ENCODE data around the gene MPPE1. TPM values are rescaled to one million over a fixed set of nuclear protein-coding genes. Genes with fewer than 3 reads are reported as not detected.

Gene MPPE1
- total and polyA plus RNA-seq, 2 experiments from 2014 or later: 45.5 to 59.3 TPM

- Histone ChIP-seq H2AFZ (peak overlapping the region; percentile 18), H3K4me3 (no peak overlapping the region), H3K27me3 (no peaks in the 10 kb centered on the region), H3K36me3 (replicated peaks; ENCODE audit: insufficient read depth, low read depth) (no peaks in the 10 kb centered on the region), H3K4me2 (peak overlapping the region; percentile 14), H4K20me1 (ENCODE audit: insufficient read depth, poor library complexity, severe bottlenecking) (no peaks in the 10 kb centered on the region), H3K79me2 (no peaks in the 10 kb centered on the region), H3K9me3 (ENCODE audit: low read depth) (no peaks in the 10 kb centered on the region), H3K4me1 (ENCODE audit: insufficient read depth) (peaks cover 46% of the 10 kb centered on the region), H3K9me2 (replicated peaks; ENCODE audit: insufficient read depth) (no peaks in the 10 kb centered on the region), H3K27ac (peak overlapping the region; percentile 98)
- no peak for TF ChIP-seq CTCF (IDR thresholded peaks at IDR 0.05; ENCODE audit: poor library complexity)
- no peak for TF ChIP-seq EZH2 (IDR thresholded peaks at IDR 0.05; ENCODE audit: borderline replicate concordance)
- TF ChIP-seq EZH2phosphoT487 (IDR thresholded peaks at IDR 0.05; ENCODE audit: low read depth, severe bottlenecking, unreplicated experiment): no peak
- peak; percentile 88 for DNase-seq (ENCODE audit: low spot score)
- 28% methylated on average over 8 of the region's 8 CpGs for WGBS (ENCODE audit: low lambda C conversion rate, missing lambda C conversion rate)
Measured at GRCh38 chr18:11955239-11956029, 47.3 kb upstream of the MPPE1 start.

- DNase-seq (ENCODE audit: low spot score): no peak
- Histone ChIP-seq H2AFZ (no peak overlapping the region), H3K79me2 (no peaks in the 10 kb centered on the region), H4K20me1 (ENCODE audit: insufficient read depth, poor library complexity, severe bottlenecking) (no peaks in the 10 kb centered on the region), H3K27me3 (no peaks in the 10 kb centered on the region), H3K4me1 (ENCODE audit: insufficient read depth) (peaks cover 49% of the 10 kb centered on the region), H3K36me3 (replicated peaks; ENCODE audit: insufficient read depth, low read depth) (no peaks in the 10 kb centered on the region), H3K27ac (no peak overlapping the region), H3K4me2 (no peak overlapping the region), H3K9me3 (ENCODE audit: low read depth) (no peaks in the 10 kb centered on the region), H3K9me2 (replicated peaks; ENCODE audit: insufficient read depth) (no peaks in the 10 kb centered on the region), H3K4me3 (no peak overlapping the region)
- 89% methylated on average over 5 of the region's 5 CpGs for WGBS (ENCODE audit: low lambda C conversion rate, missing lambda C conversion rate)
- TF ChIP-seq CTCF (IDR thresholded peaks at IDR 0.05; ENCODE audit: poor library complexity): no peak
- no peak for TF ChIP-seq EZH2 (IDR thresholded peaks at IDR 0.05; ENCODE audit: borderline replicate concordance)
- no peak for TF ChIP-seq EZH2phosphoT487 (IDR thresholded peaks at IDR 0.05; ENCODE audit: low read depth, severe bottlenecking, unreplicated experiment)
Measured at GRCh38 chr18:11953113-11953512, 45.0 kb upstream of the MPPE1 start.

- Histone ChIP-seq H3K9me2 (replicated peaks; ENCODE audit: insufficient read depth) (no peaks in the 10 kb centered on the region), H3K9me3 (ENCODE audit: low read depth) (no peaks in the 10 kb centered on the region), H3K27ac (peak overlapping the region; percentile 32), H3K36me3 (replicated peaks; ENCODE audit: insufficient read depth, low read depth) (no peaks in the 10 kb centered on the region), H3K79me2 (no peaks in the 10 kb centered on the region), H3K4me3 (no peak overlapping the region), H2AFZ (no peak overlapping the region), H3K4me2 (no peak overlapping the region), H3K27me3 (no peaks in the 10 kb centered on the region), H4K20me1 (ENCODE audit: insufficient read depth, poor library complexity, severe bottlenecking) (no peaks in the 10 kb centered on the region), H3K4me1 (ENCODE audit: insufficient read depth) (peaks cover 51% of the 10 kb centered on the region)
- 30% methylated on average over 9 of the region's 9 CpGs for WGBS (ENCODE audit: low lambda C conversion rate, missing lambda C conversion rate)
- TF ChIP-seq EZH2phosphoT487 (IDR thresholded peaks at IDR 0.05; ENCODE audit: low read depth, severe bottlenecking, unreplicated experiment) (no peak), CTCF (IDR thresholded peaks at IDR 0.05; ENCODE audit: poor library complexity) (no peak), EZH2 (IDR thresholded peaks at IDR 0.05; ENCODE audit: borderline replicate concordance) (no peak)
- peak; percentile 30 for DNase-seq (ENCODE audit: low spot score)
Measured at GRCh38 chr18:11951390-11951851, 43.3 kb upstream of the MPPE1 start.

All from hepatocyte (in vitro differentiated cells).